K562 (cell line): ENCODE results near the gene ACAP2. TPM values are rescaled to one million over a fixed set of nuclear protein-coding genes. Genes with fewer than 3 reads are reported as not detected.

ENCODE experiments used
- ARID2 ChIP-seq: fragments of 450-650 bp; IDR thresholded peaks from 2 replicates; pipeline ENCODE4 v1.6.1; 2017; ENCODE audit warnings: antibody characterized with exemption, mild to moderate bottlenecking
- EGR1 ChIP-seq: fragments of 450-650 bp; conservative IDR thresholded peaks from 2 replicates; pipeline ENCODE4 v1.6.1; 2017; ENCODE audit warnings: mild to moderate bottlenecking
- ESRRA ChIP-seq: fragments of 450-650 bp; IDR thresholded peaks from 2 replicates; pipeline ENCODE4 v1.6.1; 2014; ENCODE audit warnings: low read depth, mild to moderate bottlenecking, moderate library complexity, borderline replicate concordance
- HNRNPK ChIP-seq: fragments of 200-400 bp; formaldehyde crosslinking; IDR thresholded peaks from one replicate; pipeline ENCODE4 v1.6.1; 2018; ENCODE audit warnings: mild to moderate bottlenecking, low read depth, low read length; ENCODE audit not compliant: poor library complexity, severe bottlenecking
- MGA ChIP-seq: fragments of 450-650 bp; IDR thresholded peaks from 2 replicates; pipeline ENCODE4 v1.6.1; 2016; ENCODE audit warnings: mild to moderate bottlenecking, moderate library complexity
- SIX5 ChIP-seq, 2 experiments: IDR thresholded peaks; 2 replicates each; pipeline ENCODE4 v1.6.1; 2011; ENCODE audit warnings: low read length in 2 of 2, borderline replicate concordance in 1 of 2, low read depth in 1 of 2, mild to moderate bottlenecking in 1 of 2, moderate library complexity in 1 of 2; ENCODE audit not compliant: insufficient read depth in 1 of 2
- SOX6 ChIP-seq: fragments of 450-650 bp; IDR thresholded peaks from 2 replicates; pipeline ENCODE4 v1.6.1; 2014; ENCODE audit warnings: mild to moderate bottlenecking
- TAF1 ChIP-seq: IDR thresholded peaks from 2 replicates; pipeline ENCODE4 v1.6.1; 2011; ENCODE audit warnings: mild to moderate bottlenecking, low read length, moderate library complexity; ENCODE audit not compliant: insufficient read depth, control insufficient read depth, severe bottlenecking; ENCODE audit errors: extremely low read depth
- XRCC5 ChIP-seq: fragments of 200-400 bp; formaldehyde crosslinking; IDR thresholded peaks from 2 replicates; pipeline ENCODE4 v1.6.1; 2017; ENCODE audit warnings: low read depth, mild to moderate bottlenecking, low read length
- YBX1 ChIP-seq: fragments of 450-650 bp; IDR thresholded peaks from 2 replicates; pipeline ENCODE4 v1.7.1; 2016; ENCODE audit warnings: mild to moderate bottlenecking
- ZNF589 ChIP-seq: fragments of 200-800 bp; sonication (Bioruptor generic); IDR thresholded peaks from 2 replicates; pipeline ENCODE4 v1.6.1; 2016; ENCODE audit warnings: low read depth, missing genetic modification characterization, missing compliant biosample characterization
- polyA plus RNA-seq, 8 experiments: library from polyadenylated mRNA; depleted of rRNA in 4 of 8; stranded (reverse) in 5 of 8; unstranded in 3 of 8; fragments of >200 nt; fragmentation: Nextera tagmentation in 2 of 8; fragmentation: Illumina TruSeq in 1 of 8; extraction: Ambion mirVana in 2 of 8; extraction: Trizol in 1 of 8; gene quantifications; 2 replicates each; pipeline versions ENCODE4 v1.2.1 to v1.2.3, GENCODE V29; 2011 to 2014; ENCODE audit warnings: inconsistent platforms in 1 of 8, missing spikeins in 1 of 8
- total RNA-seq, 7 experiments: library from RNA; depleted of rRNA in 6 of 7; stranded (reverse); fragments of >200 nt in 6 of 7; fragmentation: Illumina TruSeq in 2 of 7; extraction: Trizol in 2 of 7; gene quantifications; 2 replicates each; pipeline versions ENCODE4 v1.2.1 to v1.2.3, GENCODE V29; 2011 to 2021; ENCODE audit warnings: low replicate concordance in 1 of 7
- TF ChIP-seq, protein P1 (sequence below): fragments of 250-450 bp; sonication (Bioruptor Pico); IDR thresholded peaks from 2 replicates; pipeline ENCODE4 v1.8.0; 2022; ENCODE audit warnings: inconsistent platforms

The ACAP2 gene
- total and polyA plus RNA-seq, 9 of the 15 experiments (the other 6 are each of a cell fraction or from before 2014, with no cell fraction given): 10.6 to 52.7 (median 34.4) TPM

GRCh38 chr3:195443391-195443989 is 670 bp upstream of the ACAP2 start (continued):
- TF ChIP-seq MGA (peak; percentile 18; the same call in 1 of the 2 replicates), YBX1 (no peak), ARID2 (no peak), XRCC5 (0 out of 2 replicates have a peak, but pooled peaks have one; percentile 7), TAF1 (no peak), HNRNPK (no peak), SOX6 (no peak), EGR1 (no peak), ESRRA (no peak), SIX5 (IDR thresholded peaks at IDR 0.05; ENCODE audit: borderline replicate concordance in 1 of 2, insufficient read depth in 1 of 2, low read depth in 1 of 2, low read length in 2 of 2) (no peak), ZNF589 (CRISPR knock-in tag) (no peak)
- TF ChIP-seq, protein P1, sequence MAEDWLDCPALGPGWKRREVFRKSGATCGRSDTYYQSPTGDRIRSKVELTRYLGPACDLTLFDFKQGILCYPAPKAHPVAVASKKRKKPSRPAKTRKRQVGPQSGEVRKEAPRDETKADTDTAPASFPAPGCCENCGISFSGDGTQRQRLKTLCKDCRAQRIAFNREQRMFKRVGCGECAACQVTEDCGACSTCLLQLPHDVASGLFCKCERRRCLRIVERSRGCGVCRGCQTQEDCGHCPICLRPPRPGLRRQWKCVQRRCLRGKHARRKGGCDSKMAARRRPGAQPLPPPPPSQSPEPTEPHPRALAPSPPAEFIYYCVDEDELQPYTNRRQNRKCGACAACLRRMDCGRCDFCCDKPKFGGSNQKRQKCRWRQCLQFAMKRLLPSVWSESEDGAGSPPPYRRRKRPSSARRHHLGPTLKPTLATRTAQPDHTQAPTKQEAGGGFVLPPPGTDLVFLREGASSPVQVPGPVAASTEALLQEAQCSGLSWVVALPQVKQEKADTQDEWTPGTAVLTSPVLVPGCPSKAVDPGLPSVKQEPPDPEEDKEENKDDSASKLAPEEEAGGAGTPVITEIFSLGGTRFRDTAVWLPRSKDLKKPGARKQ (CRISPR knock-in tag): no peak
